ENCODE results near the gene IFT122. TPM values are rescaled to one million over a fixed set of nuclear protein-coding genes. Genes with fewer than 3 reads are reported as not detected.
"Not testable (repeated sequence)": the region's sequence is repeated elsewhere in the genome, so short reads cannot be mapped to it uniquely, and the experiment has no call there.

Gene IFT122
- total RNA-seq, 1 donor from 2014 or later: 22.0 TPM

DNA sequence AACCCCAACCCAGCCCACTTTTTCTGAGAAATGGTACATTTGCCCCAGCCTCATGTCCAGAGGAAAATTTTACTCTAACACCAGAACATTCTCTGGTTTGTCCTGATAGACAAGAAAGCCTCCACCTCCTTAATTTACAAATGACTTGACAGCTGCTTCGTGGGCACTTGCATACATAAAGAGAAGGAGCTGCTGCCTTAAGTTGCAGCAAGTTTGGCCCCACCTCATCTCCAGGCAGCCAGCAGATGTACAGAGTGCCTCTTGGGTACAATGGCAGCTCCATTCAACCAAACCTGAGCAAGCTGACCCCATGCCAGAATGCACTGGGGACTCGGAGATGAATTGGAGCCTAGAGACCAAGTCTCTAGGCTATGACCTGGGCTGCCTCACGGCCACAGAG, 96.8 kb downstream of the IFT122 start:
- no peak for DNase-seq (ENCODE audit: low read depth, low spot score)

DNA sequence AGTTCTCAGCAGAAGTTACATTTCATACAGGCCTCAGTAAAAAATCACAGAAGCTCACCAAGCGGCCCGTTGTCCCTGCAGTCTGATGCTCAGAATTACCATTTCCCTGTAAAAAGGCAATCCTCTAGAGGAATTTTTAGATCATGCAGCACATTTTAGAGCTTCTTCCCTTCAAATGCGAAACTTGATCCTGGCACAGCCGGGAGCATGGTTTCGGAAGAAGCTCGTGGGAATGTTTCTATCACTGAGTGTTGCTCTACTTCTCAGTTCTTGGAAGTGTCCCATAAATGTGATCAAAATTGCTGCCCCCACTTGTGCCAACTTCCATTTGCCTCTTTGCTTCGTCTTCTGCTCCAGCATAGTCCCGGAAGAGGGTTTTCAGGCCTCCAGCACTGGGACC, 99.2 kb downstream of the IFT122 start:
- DNase-seq (ENCODE audit: low read depth, low spot score): no peak

DNA sequence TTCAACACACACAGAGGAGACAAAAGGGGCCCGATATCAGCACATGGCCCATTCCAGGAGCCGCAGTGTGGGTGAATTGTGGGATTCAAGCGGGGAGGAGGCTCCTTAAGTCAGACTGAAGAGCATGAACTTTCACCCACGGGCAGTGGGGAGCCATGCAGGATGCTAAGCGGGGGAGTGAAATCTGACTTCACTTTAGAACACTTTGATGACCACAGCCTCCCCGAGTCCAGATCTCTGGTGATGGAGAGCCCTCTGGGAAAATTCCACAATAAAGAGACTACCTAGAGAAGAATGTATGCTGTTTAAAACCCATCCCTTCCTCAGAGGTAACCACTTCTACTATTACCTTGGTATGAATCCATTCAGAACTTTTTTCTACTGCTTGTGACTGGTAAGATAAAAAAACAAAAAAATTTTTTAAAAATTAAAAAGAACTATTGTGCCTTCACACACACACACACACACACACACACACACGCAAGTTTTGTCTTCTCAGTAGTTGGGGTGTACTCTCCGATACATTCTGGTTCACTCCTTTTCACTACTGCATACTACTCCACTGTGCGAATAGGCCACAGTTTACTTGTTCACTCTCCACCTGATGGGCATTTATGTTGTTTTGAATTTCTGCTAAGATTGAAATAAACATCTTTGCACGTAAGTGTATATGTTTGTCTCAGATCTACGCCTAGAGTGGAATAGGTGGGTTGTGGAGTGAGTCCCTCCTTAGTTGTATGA, 100.9 kb downstream of the IFT122 start:
- DNase-seq (ENCODE audit: low read depth, low spot score): no peak

DNA sequence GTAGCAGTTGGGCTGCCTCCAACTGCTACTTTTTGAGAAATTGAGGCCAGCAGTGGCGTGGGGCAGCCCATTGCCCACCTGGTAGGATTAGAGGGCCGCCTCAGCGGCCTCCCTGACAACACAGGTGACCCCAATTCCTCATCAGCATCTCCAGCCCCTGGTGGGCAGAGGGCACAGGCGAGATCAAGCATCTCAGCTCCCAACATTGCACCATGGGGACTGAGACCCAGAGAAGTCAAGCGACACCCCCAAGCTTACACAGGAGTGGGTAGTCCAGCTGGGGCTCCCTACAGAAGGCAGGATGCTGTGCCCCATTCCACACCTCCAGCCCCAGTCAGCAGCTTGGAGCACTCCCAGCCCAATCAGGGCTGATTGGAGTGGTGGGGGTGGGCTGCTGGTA, 102.7 kb downstream of the IFT122 start:
- no peak for DNase-seq (ENCODE audit: low read depth, low spot score)

DNA sequence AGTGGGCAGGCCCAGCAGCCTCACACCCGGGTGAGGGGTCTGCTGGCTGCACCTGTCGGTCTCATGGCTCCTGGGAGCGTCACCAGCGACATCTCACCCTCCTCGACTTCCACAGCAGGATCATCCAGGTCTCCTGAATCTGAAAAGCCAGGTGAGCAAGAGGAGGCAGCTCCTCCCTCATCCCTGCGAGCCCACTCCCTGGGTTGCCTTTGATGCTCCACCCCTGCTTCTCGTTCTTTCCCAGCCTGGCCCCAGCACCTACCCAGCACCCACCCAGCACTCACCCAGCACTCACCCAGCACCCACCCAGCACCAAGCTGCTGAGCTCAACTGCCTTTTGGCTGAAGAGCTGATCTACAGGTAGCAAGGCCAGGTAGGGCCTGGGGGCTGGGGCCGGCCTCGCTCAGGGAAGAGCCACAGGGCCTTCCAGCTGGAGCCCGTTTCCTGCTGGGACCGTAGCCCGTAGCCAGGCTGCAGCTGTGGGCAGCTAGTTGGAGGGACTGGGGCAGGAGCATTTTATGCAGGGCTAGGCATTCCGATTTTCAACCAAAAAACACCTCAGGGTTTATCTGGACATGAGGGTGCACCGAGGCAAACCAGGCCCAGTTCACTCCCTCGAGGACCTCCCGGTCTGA, 103.2 kb downstream of the IFT122 start, which contains the start of gene H1-8:
Gene H1-8, plus strand, starts transcription at position 20 of the 635 bp plus-strand sequence. Its CDS starts 44 bp downstream, at position 64.
- no peak for DNase-seq (ENCODE audit: low read depth, low spot score)

DNA sequence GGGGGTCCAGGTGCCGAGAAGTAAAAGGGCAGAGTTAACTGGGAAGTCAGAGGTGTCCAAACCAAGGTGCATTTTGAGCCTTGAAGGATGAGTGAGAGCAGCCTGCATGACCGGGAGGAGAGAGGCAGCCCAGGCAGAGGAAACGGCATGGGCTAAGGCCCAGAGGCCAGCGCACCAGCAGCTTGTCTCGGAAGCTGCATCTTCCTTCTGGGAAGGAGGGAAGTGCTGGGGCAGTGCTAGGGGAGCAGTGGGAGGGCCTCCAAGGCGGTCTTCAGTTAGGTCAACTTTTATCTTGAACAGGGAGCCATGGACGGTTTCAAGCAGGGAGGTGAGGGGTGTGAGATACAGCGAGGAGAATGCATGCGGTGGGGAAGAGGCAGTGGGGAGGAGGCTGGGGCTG, 104.0 kb downstream of the IFT122 start:
- no peak for DNase-seq (ENCODE audit: low read depth, low spot score)

DNA sequence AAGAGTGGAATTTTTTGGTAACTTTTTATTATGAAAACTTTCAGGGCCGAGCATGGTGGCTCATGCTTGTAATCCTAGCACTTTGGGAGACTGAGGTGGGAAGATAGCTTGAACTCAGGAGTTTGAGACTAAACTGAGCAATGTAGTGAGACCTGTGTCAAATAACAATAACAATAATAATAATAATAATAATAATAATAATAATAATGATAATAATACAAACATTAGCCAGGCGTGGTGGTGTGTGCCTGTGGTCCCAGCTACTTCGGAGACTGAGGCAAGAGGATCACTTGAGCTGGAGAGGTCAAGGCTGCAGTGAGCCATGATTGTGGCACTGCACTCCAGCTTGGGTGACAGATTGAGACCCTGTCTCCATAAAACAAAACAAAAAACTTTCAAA, 105.9 kb downstream of the IFT122 start:
- DNase-seq (ENCODE audit: low read depth, low spot score): not testable (repeated sequence)

DNA sequence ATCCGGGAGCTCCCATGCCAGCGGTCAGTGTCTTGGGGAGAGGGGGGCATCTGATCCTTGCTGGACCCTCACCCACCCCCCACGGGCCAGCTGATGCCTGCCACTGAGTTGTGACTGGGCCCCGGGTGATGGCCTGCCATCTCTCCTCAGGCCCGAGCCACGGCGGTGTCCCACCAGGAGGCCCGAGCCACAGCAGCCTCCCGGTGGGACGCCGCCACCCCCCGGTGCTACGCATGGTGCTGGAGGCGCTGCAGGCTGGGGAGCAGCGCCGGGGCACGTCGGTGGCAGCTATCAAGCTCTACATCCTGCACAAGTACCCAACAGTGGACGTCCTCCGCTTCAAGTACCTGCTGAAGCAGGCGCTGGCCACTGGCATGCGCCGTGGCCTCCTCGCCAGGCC, 107.2 kb downstream of the IFT122 start:
- DNase-seq (ENCODE audit: low read depth, low spot score): no peak

DNA sequence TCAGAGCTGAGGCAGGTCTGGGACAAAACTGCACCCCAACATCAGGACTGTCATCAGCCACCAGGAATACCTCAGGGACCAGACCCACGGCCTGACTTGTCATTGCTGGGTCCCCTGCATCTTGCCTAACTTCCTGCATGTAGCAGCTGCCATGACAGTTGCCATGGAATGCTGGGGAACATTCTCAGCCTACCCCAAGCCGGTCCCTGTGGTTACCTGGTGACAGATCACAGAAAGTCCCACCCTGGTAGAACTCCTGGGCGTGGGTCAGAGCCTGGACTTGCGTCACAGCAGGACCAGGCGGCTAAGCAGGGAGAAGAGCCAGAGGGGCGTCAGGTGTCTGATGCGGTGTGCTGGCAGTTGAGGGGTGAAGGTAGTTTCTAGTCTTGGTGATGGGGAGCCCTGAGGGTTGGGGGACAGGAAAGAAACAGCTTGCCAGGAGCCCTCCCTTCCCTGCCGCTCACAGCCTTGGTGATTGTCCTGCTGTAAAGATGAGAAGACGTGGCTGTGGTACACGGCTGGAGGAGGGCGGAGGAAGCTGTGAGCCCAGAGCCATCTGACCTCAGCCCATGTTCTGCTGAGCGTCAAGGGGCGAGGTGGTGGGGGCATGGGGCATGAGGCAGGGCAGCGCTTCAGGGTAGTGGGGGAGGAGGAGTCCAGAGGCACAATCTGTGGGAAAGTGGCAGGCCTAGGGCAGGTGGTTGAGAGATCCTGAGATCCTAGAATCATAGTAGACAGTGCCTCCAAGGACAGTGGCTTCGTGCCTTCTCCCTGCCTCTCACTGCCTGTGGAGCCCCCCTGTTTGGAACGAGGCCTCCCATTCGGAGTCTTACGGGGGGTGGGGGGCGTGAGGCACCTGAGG, 108.3 kb downstream of the IFT122 start:
- DNase-seq (ENCODE audit: low read depth, low spot score): no peak

DNA sequence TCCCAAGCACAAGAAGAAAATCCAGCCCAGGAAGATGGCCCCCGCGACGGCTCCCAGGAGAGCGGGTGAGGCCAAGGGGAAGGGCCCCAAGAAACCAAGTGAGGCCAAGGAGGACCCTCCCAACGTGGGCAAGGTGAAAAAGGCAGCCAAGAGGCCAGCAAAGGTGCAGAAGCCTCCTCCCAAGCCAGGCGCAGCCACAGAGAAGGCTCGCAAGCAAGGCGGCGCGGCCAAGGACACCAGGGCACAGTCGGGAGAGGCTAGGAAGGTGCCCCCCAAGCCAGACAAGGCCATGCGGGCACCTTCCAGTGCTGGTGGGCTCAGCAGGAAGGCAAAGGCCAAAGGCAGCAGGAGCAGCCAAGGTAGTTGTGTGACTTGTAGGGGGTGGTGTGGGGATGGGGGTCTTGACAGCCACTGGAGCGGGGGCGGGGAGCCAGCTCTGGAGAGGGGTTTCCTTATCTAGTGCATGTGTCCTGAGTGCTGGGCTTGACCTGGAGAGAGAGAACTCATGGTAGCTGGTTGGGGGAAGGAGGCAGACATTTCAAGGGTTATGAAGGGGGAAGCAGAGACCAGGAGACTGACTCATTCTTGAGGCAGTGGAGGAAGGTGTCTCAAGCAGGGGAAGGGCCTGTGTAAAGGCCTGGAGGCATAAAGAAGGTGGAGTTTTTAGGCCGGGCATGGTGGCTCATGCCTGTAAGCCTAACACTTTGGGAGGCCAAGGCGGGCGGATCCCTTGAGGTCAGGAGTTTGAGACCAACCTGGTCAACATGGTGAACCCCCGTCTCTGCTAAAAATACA, 109.2 kb downstream of the IFT122 start:
- DNase-seq (ENCODE audit: low read depth, low spot score): no peak

DNA sequence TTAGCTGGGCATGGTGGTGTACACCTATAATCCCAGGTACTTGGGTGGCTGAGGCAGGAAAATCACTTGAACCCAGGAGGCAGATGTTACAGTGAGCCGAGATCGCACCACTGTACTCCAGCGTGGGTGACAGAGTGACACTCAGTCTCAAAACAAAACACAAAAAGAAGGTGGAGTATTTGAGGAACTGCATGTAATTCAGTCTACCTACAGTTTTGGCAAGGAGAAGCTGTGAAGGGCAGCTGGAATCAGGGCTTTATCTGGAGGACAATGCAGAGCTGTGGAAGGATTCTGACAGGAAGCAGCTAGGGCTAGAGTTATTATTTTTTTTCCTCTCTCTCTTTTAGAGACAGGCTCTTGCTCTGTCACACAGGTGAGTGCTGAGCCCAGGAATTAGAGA, 109.8 kb downstream of the IFT122 start:
- no peak for DNase-seq (ENCODE audit: low read depth, low spot score)

DNA sequence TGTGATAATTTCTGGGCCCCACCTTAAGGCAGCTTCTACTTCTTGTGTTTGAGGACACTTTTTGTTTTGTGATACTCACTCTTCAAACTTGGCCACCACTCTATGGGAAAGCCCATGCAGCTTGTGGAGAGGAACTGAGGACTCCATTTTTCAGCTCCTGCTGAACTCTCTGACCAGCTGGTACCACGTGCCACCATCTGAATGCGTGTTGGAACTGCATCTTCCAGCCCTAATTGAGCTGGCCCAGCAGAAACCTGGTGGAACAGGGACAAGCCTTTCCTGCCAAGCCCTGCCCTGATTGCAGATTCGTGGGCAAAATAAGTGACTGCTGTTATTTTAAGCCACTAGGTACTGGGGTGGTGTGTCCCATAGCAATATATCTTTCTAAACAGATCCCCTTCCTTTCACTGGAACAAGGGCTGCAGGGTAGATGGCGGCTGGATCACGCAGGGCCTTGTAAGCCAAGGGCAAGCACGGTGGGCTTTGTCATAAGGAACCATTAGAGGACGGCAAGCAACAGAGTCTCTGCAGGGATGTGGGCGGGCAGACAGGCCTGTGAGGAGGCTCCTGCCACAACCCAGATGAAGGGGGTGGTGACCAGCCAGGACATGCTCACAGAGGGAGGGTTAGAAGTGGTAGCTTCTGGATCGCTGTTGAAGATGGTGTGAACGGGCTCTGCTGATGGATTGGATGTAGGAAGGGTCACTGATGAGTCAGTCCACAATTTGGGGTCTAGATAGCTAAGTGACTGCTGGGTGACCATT, 112.4 kb downstream of the IFT122 start:
- DNase-seq (ENCODE audit: low read depth, low spot score): no peak

DNA sequence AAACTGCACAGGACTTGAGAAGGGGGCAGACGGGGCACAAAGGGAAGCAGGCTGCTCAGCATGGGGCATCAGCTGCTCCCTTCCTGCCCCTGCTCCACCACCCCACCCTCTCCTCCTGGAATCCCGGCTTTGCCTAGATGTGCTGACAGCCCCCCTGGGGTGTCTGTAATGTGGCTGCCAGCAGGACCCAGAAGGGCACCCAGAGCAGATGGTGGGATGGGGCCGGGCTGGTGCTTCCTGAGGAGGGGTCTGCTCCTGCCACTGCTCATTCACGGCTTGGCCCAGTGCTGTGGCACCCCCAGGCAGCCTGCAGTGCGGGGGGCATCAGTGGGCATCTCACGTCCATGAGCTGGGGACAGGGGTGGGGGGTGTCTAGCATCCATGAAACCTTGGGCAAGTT, 113.1 kb downstream of the IFT122 start:
- DNase-seq (ENCODE audit: low read depth, low spot score): no peak

DNA sequence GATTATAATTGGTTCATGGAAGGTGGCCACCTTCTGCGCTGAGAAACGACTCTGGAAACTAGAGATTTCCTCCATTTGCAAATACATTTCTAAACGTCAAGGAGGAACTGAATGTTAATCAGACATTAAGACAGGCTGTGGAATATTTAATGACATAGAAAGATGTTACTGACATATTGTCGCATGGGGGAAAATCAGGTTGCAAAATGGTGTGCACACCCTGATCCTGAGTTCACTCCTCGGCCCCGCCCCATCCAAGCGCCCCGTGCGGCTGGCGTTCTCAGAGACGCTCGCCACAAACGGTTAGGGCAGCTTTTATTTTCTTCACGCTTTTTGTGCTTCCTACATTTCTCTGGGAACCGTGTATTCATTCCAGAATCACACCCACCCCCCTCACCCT, 113.7 kb downstream of the IFT122 start:
- DNase-seq (ENCODE audit: low read depth, low spot score): no peak

DNA sequence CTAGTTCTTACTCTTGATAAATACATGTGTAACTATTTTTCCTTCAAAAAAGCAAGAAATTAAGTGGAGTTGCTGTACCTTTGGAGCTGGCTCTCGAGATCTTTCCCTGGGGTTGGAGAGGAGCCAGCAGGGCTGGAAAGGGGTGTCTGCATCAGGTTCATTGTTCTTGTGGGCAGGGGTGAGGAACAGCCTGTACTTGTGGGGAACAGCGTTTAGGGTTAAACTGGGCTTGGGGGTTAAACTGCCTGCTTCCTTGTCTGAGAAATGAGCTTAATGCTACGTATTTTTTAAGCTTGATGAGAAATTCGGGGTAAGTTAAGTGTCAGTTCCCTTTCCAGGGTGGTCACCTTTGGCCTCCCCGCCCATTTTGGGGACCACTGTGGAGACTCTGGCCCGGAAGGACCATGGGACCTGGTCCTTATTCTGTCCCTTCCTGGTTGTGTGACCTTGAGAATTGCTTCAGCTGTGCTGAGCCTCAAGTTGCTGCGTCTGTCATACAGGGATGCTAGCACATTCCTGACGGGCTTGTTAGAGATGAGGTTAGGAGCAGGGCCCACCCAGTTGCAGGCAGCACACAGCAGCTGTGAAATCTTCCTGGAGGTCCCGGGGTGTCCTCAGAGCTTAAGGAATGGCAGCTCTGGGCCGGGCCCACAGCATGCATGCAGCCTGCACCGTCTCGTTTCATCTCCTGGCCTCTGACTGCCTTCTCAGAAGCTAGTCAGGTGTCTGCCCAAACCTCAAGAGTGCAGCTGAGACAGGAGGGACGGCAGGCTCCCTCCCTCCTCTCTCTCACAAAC, 114.5 kb downstream of the IFT122 start:
- DNase-seq (ENCODE audit: low read depth, low spot score): no peak

DNA sequence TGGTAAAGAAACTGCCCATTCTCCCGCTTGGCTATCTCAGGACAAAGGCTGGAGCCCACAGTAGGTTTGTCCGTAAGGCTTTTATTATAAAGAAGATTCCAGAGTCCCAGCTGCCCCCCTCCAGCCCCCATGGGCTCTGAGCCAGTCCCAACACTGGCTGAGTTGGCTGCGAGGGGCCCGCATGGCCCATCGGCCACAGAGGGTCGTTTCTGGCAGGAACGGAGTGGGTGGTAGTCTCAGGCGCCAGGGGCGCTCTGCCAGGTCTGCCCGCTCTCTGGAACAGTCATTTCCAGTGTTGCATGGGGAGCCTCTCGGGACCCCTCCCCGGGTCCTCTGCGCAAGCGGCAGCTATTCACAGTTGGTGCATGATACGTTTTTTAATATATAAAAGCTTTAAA, 115.1 kb downstream of the IFT122 start:
- no peak for DNase-seq (ENCODE audit: low read depth, low spot score)

DNA sequence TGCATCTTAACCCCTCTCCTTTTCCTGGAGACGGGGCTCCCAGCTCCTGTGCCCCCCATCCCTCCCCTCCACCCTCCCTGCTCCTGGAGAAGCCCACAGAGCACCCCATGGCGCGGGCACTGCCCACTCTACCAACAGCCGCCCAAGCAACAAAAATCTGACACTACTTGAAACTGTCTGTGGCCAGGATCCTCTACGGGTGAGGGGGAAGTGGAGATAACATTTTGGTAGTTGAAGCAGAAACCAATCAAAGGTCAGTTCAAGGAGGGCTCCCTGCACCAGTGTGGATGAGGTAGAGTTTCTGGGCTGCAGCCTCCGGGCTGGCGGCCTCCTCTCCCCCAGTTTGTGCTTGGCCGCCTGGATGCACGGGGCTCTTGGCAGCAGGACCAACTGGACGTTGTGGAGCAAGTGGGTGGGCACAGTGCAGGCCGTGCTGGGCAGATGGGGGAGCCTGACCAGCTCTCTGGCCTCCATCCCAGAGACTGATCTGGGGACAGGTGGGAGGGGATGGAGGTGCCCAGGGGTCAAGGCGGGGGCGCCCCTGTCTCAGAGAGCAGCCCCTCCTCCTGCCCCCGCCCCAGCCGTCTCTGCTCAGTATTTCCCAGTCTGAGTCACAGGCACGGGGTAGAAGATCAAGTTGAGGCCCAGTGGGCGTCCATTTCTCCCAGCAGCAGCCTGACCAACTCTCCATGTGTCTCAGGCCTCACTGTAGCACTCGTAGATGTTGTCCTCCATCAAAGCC, 115.8 kb downstream of the IFT122 start:
- DNase-seq (ENCODE audit: low read depth, low spot score): no peak

DNA sequence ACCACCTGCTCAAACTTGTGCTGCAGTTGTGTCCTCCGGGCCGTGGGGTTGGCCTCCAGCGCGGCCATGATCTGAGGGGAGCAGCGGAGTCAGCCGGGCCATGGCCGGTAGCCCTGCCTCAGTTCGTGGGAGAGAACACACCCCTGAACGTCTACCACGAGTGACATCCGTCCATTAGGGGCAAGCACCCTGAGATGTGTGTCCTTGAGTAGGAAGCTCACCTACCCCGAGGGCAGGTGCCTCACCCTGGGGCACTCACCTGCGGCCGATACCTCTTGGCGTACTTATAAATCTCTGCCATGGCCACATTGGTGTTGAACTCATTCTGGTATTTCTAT, 116.3 kb downstream of the IFT122 start:
- no peak for DNase-seq (ENCODE audit: low read depth, low spot score)

DNA sequence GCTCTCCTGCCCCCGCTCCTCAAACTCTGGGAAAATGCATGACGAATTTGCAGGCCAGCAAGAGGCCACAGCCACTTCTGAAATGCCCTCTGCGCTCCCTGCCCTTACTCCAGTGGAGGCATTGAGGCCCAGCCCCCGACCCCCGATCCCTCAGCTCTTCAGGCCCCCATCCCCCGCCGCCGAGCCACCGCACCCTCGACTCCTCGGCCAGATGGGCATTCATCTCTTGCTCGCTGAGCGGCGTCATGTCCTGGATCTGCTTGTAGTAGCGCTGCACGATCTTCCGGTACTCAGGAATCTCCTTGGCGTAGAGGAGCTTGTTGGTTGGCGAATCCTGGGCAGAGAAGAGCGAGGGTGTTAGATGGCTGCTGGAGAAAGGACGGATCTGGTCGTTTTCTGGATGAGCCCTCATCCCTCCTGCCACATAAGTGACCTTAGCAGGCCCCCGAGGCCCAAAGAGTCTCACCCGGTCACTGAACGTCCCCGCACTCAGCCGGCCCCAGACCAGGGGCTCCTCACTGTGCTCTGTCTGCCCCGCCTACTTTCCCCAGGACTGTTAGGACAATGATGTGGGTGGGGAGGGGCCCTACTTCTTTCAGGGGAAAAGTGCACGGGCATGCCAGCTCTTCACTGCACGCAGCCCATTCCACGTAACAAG, 117.0 kb downstream of the IFT122 start:
- DNase-seq (ENCODE audit: low read depth, low spot score): no peak

Measured in pulmonary artery endothelial cell (primary cell).